Activated naive CD8-positive, alpha-beta T cell treated with anti-CD3 and anti-CD28 coated beads, Interleukin-2, amount 10 ng/mL, durations not matched to agents 7 days and 5 days (primary cell): Measurements from ENCODE around the gene TLX2. TPM values are rescaled to one million over a fixed set of nuclear protein-coding genes. Genes with fewer than 3 reads are reported as not detected.

Source experiments
- ATAC-seq: fragments of 150-1000 bp; cut with Tn5 transposase; one replicate; pipeline ENCODE4 v1.10.0; 2021; ENCODE audit warnings: low read depth, moderate library complexity
- POLR2A ChIA-PET: fragments of 350-600 bp; sonication (Branson Sonifier 250); formaldehyde crosslinking; loops from one replicate; lab custom pipeline; 2021; ENCODE audit warnings: antibody characterized with exemption; lab: Charles Lee
- DNase-seq: peaks from one replicate; pipeline ENCODE4 v3.0.0; 2021
- H3K27ac Mint-ChIP-seq: one replicate; pipeline ENCODE4 v1.8.0; 2022; ENCODE audit warnings: mild to moderate bottlenecking, mixed read lengths
- H3K27me3 Mint-ChIP-seq: one replicate; pipeline ENCODE4 v1.8.0; 2022; ENCODE audit warnings: mild to moderate bottlenecking, moderate library complexity, mixed read lengths
- H3K36me3 Mint-ChIP-seq: one replicate; pipeline ENCODE4 v1.8.0; 2021; ENCODE audit warnings: mild to moderate bottlenecking, mixed read lengths
- H3K4me1 Mint-ChIP-seq: one replicate; pipeline ENCODE4 v1.8.0; 2021; ENCODE audit warnings: mixed read lengths
- H3K4me3 Mint-ChIP-seq: one replicate; pipeline ENCODE4 v1.8.0; 2022; ENCODE audit warnings: mild to moderate bottlenecking, moderate library complexity, mixed read lengths
- H3K9me3 Mint-ChIP-seq: one replicate; pipeline ENCODE4 v1.8.0; 2021; ENCODE audit warnings: mixed read lengths
- total RNA-seq, 2 experiments: library from RNA; stranded (reverse); gene quantifications; one replicate each; pipeline ENCODE4 v1.2.3, GENCODE V29; 2021

Gene TLX2
- total RNA-seq, 2 experiments from 2014 or later = 0.69 to 0.88 TPM

DNA sequence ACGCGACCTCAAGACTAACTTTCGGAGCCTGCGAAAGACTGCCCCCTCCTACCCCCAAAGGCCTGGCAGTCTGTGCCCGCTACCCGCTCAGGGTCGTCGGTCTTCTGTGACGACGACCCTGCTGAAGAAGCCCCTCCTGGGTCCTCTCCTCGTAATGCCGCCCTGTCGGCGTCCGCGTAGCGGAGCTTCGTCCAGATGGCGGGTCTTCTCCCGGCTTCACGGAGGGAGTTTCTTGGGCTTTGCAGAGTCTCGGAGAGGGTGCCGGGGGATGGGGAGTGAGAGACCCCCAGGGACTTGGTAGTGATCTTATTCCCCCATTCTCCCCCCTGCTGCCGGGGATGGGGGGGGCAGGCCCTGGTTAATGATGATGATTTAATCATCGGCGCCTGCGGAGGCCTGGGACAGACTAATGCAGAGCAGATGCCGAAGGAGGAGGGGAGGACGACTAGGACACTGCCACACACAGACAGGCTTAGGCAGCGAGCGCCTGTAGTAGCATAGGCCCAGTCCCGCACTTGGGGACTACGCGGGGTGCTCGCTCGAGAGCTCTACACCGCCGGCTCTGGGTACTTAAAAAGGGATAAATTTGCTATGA lies 6.2 kb upstream of the TLX2 start:
- DNase-seq (no peak), ATAC-seq (no peak)
- Mint-ChIP-seq H3K27me3 (peaks cover 32% of the 10 kb centered on the region), H3K4me3 (peak overlapping the region; percentile 98), H3K4me1 (peaks cover 32% of the 10 kb centered on the region), H3K9me3 (no peaks in the 10 kb centered on the region), H3K27ac (peak overlapping the region; percentile 99), H3K36me3 (peaks cover 12% of the 10 kb centered on the region)
- POLR2A ChIA-PET = interaction anchor here (0.6 to 5.2 kb wide), 6 partner anchors 21 to 78 kb away, joined by 3 to 19 read pairs (median 4); partner anchors contain the start of genes AUP1, CCDC142, HTRA2 and LOXL3

DNA sequence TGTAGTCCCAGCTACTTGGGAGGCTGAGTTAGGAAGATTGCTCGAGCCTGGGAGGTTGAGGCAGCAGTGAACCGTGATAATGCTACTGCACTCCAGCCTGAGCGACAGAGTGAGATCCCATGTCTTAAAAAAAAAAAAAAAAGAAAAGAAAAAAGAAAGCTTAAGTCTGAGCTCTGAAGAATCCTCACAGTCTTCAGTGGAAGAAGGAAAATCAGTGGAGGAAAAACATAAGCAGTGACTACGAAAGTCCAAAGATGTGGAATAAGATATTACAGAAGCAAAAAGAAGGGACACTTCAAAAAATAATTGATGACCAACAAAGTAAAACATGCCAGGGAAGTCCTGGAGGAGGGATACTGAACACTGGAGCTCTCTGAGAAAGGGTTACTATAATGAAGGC lies 4.0 kb upstream of the TLX2 start:
- Mint-ChIP-seq H3K27me3 (peaks cover 43% of the 10 kb centered on the region), H3K4me1 (peaks cover 26% of the 10 kb centered on the region), H3K9me3 (no peaks in the 10 kb centered on the region), H3K4me3 (no peak overlapping the region), H3K27ac (no peak overlapping the region), H3K36me3 (peaks cover 5% of the 10 kb centered on the region)
- DNase-seq (no peak), ATAC-seq (no peak)
- POLR2A ChIA-PET = interaction anchor here (1.8 to 5.2 kb wide), 2 partner anchors 12 to 28 kb away, joined by 4 to 19 read pairs; partner anchors contain the start of genes CCDC142 and TTC31

DNA sequence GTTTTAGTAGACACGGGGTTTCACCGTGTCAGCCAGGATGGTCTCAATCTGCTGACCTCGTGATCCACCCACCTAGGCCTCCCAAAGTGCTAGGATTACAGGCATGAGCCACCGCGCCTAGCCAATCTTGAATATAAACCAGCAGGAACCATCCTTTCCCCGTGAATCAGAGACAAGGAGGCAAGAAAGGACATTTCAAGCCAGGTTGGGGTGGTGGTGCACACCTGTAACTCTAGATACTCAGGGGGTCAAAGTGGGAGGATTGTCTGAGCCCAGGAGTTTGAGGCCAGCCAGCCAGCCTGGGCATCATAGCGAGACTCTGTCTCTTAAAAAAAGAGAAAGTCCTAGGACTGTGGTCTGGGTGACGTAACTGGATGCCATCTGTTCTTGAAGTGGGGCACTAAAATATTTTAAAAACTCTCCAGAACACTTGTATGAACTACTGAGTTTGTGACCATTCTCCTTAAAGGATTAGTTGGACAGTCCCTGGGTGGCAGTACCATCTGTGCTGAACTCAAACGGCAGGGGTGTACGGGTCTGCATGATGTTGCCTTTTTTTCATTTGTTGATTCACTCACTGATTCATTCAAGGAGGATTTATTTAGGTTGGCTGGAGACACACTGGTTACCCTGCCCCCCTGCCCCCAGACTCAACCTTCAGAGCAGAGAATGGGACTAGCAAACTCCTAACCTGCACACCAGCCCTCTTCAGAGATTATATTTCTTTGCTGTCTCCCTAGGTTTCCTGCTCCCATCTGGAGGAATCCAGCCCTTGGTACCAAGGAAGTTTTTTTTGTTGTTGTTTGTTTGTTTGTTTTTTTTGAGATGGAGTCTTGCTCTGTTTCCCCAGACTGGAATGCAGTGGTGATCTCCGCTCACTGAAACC lies 2.9 kb upstream of the TLX2 start:
- Mint-ChIP-seq H3K4me3 (no peak overlapping the region), H3K4me1 (peaks cover 23% of the 10 kb centered on the region), H3K27me3 (peaks cover 51% of the 10 kb centered on the region), H3K27ac (no peak overlapping the region), H3K9me3 (no peaks in the 10 kb centered on the region), H3K36me3 (peaks cover 5% of the 10 kb centered on the region)
- DNase-seq (no peak), ATAC-seq (no peak)
- POLR2A ChIA-PET = interaction anchor here (1.4 to 5.2 kb wide), 2 partner anchors 11 to 29 kb away, joined by 4 to 19 read pairs; partner anchors contain the start of genes CCDC142 and TTC31

DNA sequence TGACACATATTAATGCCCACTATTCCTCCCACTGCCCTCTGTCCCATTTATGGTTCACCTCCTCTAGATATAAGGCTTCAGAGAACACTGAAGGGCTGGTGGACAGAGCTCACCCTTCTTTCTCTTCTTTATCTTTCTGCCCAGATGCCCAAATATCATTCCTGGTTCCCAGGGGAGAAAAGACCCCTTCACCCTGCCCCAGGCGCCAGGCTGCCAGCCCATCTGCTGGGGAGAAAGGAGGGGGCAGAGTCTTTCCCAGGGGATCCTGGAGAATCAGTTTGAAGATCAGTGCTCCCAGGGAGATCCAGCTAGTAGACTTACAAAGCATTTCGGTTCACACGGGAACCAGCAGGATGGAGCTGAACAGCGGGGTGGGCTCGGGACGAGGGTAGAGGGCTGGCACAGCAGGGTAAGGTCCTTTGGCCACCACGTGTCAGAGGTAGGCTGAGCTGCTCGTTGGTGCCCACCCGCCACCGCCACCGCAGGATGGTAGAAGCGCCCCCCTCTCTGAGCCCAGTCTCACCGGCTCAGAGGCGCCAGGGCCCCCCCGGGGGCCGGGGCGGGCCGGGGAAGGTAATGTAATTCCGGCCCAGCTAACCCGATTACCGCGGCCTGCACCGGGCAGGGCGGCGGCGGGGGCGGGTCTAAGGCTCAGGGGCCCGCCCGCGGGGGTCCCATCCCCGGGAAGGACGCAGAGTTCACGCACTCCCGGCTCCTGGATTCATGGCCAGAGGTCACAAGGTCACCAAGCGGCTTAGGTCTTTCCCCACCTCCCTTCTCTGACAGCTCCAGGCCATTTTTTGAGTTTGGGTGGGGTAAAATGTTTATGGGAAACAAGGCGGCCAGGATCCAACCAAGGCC lies 1.3 kb upstream of the TLX2 start:
- H3K4me3 Mint-ChIP-seq = peak overlapping the region; percentile 39
- H3K27ac Mint-ChIP-seq = no peak overlapping the region
- ATAC-seq = no peak
- peaks cover 27% of the 10 kb centered on the region for H3K4me1 Mint-ChIP-seq
- POLR2A ChIA-PET = interaction anchor here (0.7 to 2.6 kb wide), 5 partner anchors 12 to 88 kb away, joined by 3 to 10 read pairs (median 3); partner anchors contain the start of genes AUP1 and HTRA2
- peaks cover 5% of the 10 kb centered on the region for H3K36me3 Mint-ChIP-seq
- H3K27me3 Mint-ChIP-seq = peaks cover 67% of the 10 kb centered on the region
- DNase-seq = no peak
- H3K9me3 Mint-ChIP-seq = peaks cover 1% of the 10 kb centered on the region

DNA sequence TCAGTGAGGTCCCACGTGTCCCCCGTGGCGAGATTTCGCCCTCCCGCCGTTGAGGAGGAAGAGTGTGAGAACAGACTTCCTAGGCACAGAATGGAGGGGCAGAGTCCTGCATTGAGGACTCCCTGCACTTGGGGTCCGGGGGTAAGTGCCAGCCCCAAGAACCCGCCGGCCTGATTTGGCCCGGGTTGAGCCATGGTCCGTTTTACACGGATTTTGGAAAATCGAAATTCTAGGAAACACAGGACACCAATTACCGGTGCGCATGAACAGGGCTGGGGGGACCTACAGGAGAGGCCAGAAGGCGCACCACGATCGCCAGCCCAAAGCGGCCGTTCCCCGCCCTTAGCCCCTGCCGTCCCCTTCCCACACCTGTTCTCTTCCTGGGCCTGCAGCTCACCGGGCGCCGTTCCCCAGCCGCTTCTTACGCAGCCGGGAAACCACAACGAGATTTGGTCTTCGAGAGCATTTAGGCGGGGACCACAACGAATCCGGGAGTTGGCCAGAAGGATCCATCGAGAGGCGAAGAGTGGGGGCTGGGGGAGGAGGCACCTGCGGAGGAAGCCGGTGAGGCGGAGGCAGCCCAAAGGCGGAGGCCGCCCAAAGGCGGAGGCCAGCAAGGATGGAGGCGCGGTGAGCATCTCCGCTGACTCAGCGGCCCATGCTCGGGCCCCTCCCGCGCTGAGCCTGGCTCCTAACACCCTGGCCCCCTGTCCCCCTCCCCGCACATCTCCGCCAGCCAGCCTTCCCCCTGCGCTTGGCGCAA lies 464 bp upstream of the TLX2 start:
- ATAC-seq = no peak
- H3K36me3 Mint-ChIP-seq = peaks cover 5% of the 10 kb centered on the region
- DNase-seq = peak; percentile 55
- H3K9me3 Mint-ChIP-seq = peaks cover 1% of the 10 kb centered on the region
- H3K4me3 Mint-ChIP-seq = peak overlapping the region; percentile 39
- POLR2A ChIA-PET = interaction anchor here (0.7 to 2.6 kb wide), 3 partner anchors 10 to 89 kb away, joined by 3 to 10 read pairs (median 3); partner anchors contain the start of genes AUP1 and HTRA2
- no peak overlapping the region for H3K27ac Mint-ChIP-seq
- H3K27me3 Mint-ChIP-seq = peaks cover 69% of the 10 kb centered on the region
- H3K4me1 Mint-ChIP-seq = peaks cover 20% of the 10 kb centered on the region

DNA sequence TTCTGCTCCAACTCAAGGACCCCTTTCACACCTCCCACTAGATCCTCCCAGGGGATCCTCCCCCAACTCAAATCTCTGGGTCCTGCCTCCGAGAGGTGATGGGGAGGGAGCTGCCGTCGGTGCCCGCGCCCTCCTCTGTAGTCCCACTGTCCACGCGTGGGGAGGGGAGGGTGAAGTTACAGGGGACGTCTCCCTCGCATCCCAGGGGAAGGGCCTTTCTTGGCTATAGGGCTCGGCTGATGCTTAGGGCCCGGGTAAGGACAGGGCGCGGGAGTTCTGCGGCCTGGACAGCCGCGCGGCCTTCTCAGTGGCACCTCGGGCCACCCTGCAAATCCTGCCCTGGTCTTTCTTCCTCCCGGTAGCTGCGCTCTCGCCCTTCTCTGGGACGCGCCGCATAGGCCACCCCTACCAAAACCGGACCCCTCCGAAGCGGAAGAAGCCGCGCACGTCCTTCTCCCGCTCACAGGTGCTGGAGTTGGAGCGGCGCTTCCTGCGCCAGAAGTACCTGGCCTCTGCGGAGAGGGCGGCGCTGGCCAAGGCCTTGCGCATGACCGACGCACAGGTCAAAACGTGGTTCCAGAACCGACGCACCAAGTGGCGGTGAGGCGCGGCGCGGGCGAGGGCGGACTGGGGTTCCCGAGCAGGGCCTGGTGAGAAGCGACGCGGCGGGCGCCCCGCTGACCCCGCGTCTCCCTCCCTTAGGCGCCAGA lies 1.2 kb downstream of the TLX2 start:
- peak; percentile 1 for ATAC-seq
- peak overlapping the region; percentile 62 for H3K27ac Mint-ChIP-seq
- DNase-seq = peak; percentile 49
- peaks cover 1% of the 10 kb centered on the region for H3K9me3 Mint-ChIP-seq
- H3K36me3 Mint-ChIP-seq = peaks cover 5% of the 10 kb centered on the region
- H3K4me1 Mint-ChIP-seq = peaks cover 18% of the 10 kb centered on the region
- POLR2A ChIA-PET = interaction anchor here (0.9 to 2.6 kb wide), 7 partner anchors 11 to 52 kb away, joined by 3 to 10 read pairs (median 3); partner anchors contain the start of genes AUP1, HTRA2 and LBX2
- H3K27me3 Mint-ChIP-seq = peaks cover 79% of the 10 kb centered on the region
- peak overlapping the region; percentile 78 for H3K4me3 Mint-ChIP-seq

DNA sequence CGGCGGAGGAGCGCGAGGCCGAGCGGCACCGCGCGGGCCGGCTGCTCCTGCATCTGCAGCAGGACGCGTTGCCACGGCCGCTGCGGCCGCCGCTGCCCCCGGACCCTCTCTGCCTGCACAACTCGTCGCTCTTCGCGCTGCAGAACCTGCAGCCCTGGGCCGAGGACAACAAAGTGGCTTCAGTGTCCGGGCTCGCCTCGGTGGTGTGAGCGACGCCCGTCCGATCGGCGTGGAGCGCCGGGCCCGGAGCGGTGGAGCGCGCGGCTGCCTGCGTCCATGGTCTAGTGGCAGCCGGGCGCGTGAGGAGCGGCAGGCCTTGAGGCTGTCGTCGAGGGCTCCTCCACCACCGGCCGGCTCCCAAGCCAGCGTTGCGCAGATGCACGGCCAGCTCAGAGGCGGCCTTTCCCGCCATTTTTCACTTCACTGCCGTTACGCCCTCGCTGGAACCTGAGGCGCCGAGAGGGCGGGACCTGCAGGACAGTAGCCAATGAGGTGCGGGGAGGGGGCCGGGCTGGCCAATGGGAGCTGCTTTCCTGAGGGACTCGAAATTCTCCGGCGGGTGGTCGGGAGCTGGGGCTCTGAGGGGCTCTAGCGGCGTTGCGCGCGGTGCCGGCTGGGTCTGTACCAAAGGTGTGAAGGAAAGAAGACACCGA lies 1.9 kb downstream of the TLX2 start:
- Mint-ChIP-seq H3K36me3 (peaks cover 5% of the 10 kb centered on the region), H3K27ac (no peak overlapping the region), H3K4me1 (peaks cover 16% of the 10 kb centered on the region), H3K4me3 (peak overlapping the region; percentile 81), H3K27me3 (peaks cover 81% of the 10 kb centered on the region), H3K9me3 (peaks cover 1% of the 10 kb centered on the region)
- POLR2A ChIA-PET = interaction anchor here (0.9 to 1.4 kb wide), 4 partner anchors 13 to 51 kb away, joined by 3 to 5 read pairs (median 4); partner anchors contain the start of genes AUP1 and HTRA2
- DNase-seq (peak; percentile 82), ATAC-seq (peak; percentile 77)

DNA sequence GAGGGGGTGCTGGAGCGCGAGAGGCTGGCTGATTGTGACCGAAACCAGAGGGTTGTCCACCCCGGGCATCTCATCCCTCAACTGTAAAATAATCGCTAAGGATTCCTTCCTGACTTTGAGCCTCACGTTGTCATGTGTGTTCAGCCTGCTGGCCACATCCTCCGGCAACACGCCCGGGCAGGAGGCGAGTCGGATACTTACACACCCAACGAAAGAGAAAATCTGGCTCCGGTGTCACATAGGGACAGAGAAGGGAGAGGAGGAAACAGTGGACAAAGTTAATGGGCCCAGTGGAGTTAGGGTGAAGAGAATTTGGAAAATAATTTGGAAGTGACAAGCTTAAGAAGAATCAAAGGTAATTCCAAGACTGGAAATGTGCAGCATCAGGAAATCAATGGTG lies 2.4 kb downstream of the TLX2 start:
- ATAC-seq = no peak
- H3K27ac Mint-ChIP-seq = no peak overlapping the region
- no peak for DNase-seq
- POLR2A ChIA-PET = interaction anchor here (1.1 to 1.4 kb wide), 3 partner anchors 13 to 17 kb away, joined by 3 to 5 read pairs (median 4); partner anchors contain the start of genes AUP1 and HTRA2
- peaks cover 1% of the 10 kb centered on the region for H3K9me3 Mint-ChIP-seq
- H3K36me3 Mint-ChIP-seq = peaks cover 5% of the 10 kb centered on the region
- peaks cover 16% of the 10 kb centered on the region for H3K4me1 Mint-ChIP-seq
- peak overlapping the region; percentile 81 for H3K4me3 Mint-ChIP-seq
- H3K27me3 Mint-ChIP-seq = peaks cover 78% of the 10 kb centered on the region

DNA sequence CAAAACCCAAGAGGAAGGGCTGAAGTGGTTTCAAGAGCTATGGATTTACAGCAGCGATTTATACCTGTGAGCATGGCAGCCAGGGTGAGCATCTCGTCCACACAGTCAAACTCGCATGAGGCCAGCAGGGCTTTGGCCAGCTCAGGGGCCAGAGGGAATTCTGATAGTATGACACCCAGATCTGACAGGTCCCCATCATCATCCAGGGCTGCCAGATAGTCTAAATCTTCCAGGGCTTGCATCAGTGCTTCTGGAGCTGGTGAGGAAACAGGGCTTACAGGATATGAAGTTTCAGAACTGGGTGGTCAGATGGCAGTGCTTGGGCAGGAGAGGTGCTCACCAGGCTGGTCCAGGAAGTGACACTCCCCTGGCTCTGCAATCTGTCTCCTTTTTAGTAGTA lies 8.3 kb downstream of the TLX2 start:
- Mint-ChIP-seq H3K27me3 (peaks cover 33% of the 10 kb centered on the region), H3K4me3 (no peak overlapping the region), H3K9me3 (peaks cover 2% of the 10 kb centered on the region), H3K27ac (no peak overlapping the region), H3K36me3 (peaks cover 16% of the 10 kb centered on the region), H3K4me1 (peaks cover 14% of the 10 kb centered on the region)
- POLR2A ChIA-PET = interaction anchor here (1.0 kb wide), 1 partner anchor 13 kb away, joined by 4 read pairs; no protein-coding TSS in a partner anchor
- ATAC-seq (no peak), DNase-seq (no peak)

DNA sequence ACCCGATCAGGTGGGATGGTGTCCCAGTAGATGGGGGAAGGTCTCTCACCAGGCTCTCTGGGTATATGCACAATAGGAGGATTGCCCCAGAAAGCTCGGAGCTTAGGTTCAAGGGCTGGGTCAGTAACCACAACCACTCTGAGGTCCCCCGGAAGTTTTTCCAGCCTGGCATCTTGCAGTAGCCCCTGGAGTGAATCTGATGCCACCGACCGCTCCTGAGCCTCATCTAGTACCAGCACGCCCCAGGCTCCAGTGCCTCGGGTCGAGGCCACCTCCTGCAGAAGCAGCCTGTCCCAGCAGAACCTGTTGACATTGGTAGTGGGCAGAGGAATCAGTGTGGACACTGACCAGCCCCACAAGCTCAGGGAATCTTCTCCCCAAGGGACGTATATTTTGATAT lies 9.8 kb downstream of the TLX2 start:
- DNase-seq (no peak), ATAC-seq (no peak)
- H3K9me3 Mint-ChIP-seq = peaks cover 2% of the 10 kb centered on the region
- peaks cover 26% of the 10 kb centered on the region for H3K4me1 Mint-ChIP-seq
- H3K27me3 Mint-ChIP-seq = peaks cover 20% of the 10 kb centered on the region
- POLR2A ChIA-PET = no interaction called here
- no peak overlapping the region for H3K4me3 Mint-ChIP-seq
- no peak overlapping the region for H3K27ac Mint-ChIP-seq
- H3K36me3 Mint-ChIP-seq = peaks cover 26% of the 10 kb centered on the region
